HCT116 (cell line): ENCODE measurements around the gene STK35. TPM values are rescaled to one million over a fixed set of nuclear protein-coding genes. Genes with fewer than 3 reads are reported as not detected.

Source experiments
- ATAC-seq: fragments of 200-7000 bp; cut with Tn5 transposase; 2 replicates; pipeline ENCODE4 v1.9.1; 2020; ENCODE audit warnings: mild to moderate bottlenecking, moderate library complexity
- BruUV-seq: library from RNA; stranded (reverse); fragments of 400-500 nt; replicated peaks from 2 replicates; lab custom pipeline; 2021; lab: Mats Ljungman, UMichigan
- CTCF ChIA-PET: fragments of 300-600 bp; sonication (Branson Sonifier 250); formaldehyde crosslinking; loops from one replicate; lab custom pipeline; 2021; ENCODE audit warnings: antibody characterized with exemption; lab: Charles Lee
- POLR2A ChIA-PET: fragments of 300-600, 350-600 bp; sonication (Branson Sonifier 250); formaldehyde crosslinking; loops from one replicate; lab custom pipeline; 2021; ENCODE audit warnings: antibody characterized with exemption; lab: Charles Lee
- RAD21 ChIA-PET, 2 experiments: fragments of 300-600 bp; sonication (Branson Sonifier 250); formaldehyde crosslinking; loops; one replicate each; lab custom pipeline; 2023; ENCODE audit warnings: low total read pairs in 2 of 2; ENCODE audit not compliant: uncharacterized antibody in 2 of 2, unreplicated experiment in 2 of 2, low non-redundant PET in 1 of 2; lab: Charles Lee
- DNase-seq: peaks from one replicate; pipeline ENCODE4 v3.0.0-alpha.2; 2010; ENCODE audit warnings: low read depth, low spot score
- H2AFZ ChIP-seq: fragments of 200-600 bp; shearing (Covaris generic), sonication (generic); 2 replicates; pipeline ENCODE4 v1.6.1; 2017; ENCODE audit warnings: low read depth, mixed run types, mixed read lengths, antibody characterized with exemption, low read length; ENCODE audit not compliant: poor library complexity, severe bottlenecking
- H3K27ac ChIP-seq: 2 replicates; pipeline ENCODE4 v1.5.1; 2012; ENCODE audit warnings: low read depth, low read length
- H3K27me3 ChIP-seq: fragments of 200-600 bp; sonication (generic); 2 replicates; pipeline ENCODE4 v1.6.1; 2016; ENCODE audit warnings: mixed run types, low read length, mixed read lengths; ENCODE audit not compliant: insufficient read depth
- H3K36me3 ChIP-seq, 2 experiments: fragments of 200-500 bp in 1 of 2; fragments of 200-600 bp in 1 of 2; sonication (Bioruptor generic) in 1 of 2; sonication (generic) in 1 of 2; 2 replicates each; pipeline versions ENCODE4 v1.5.1 to v1.6.1; 2014 to 2016; ENCODE audit warnings: low read length in 2 of 2, inconsistent platforms in 1 of 2, mixed read lengths in 1 of 2, mixed run types in 1 of 2; ENCODE audit not compliant: insufficient read depth in 2 of 2, control insufficient read depth in 1 of 2
- H3K4me1 ChIP-seq, 2 experiments: fragments of 200-600 bp in 1 of 2; sonication (generic) in 1 of 2; 2 replicates each; pipeline versions ENCODE4 v1.5.1 to v1.6.1; 2012 to 2017; ENCODE audit warnings: low read length in 2 of 2, inconsistent platforms in 1 of 2, mild to moderate bottlenecking in 1 of 2, mixed read lengths in 1 of 2, mixed run types in 1 of 2, moderate library complexity in 1 of 2; ENCODE audit not compliant: insufficient read depth in 2 of 2, control insufficient read depth in 1 of 2
- H3K4me2 ChIP-seq: fragments of 200-600 bp; sonication (generic); 2 replicates; pipeline ENCODE4 v1.6.1; 2017; ENCODE audit warnings: mixed run types, low read length, mixed read lengths
- H3K4me3 ChIP-seq, 2 experiments: fragments of 200-600 bp in 1 of 2; sonication (generic) in 1 of 2; replicated peaks in 1 of 2; 2 replicates each; pipeline ENCODE4 v1.5.1; 2011 to 2016; ENCODE audit warnings: low read length in 2 of 2, control low read depth in 1 of 2, low read depth in 1 of 2, mild to moderate bottlenecking in 1 of 2, mixed read lengths in 1 of 2, mixed run types in 1 of 2
- H3K79me2 ChIP-seq: fragments of 200-600 bp; sonication (generic); 2 replicates; pipeline ENCODE4 v1.6.1; 2017; ENCODE audit warnings: mild to moderate bottlenecking, mixed run types, low read length, moderate library complexity, mixed read lengths; ENCODE audit not compliant: insufficient read depth
- H3K9ac ChIP-seq: fragments of 200-600 bp; sonication (generic); 2 replicates; pipeline ENCODE4 v1.6.1; 2016; ENCODE audit warnings: low read length, mixed read lengths
- H3K9me2 ChIP-seq: fragments of 200-600 bp; sonication (generic), shearing (Covaris generic); 2 replicates; pipeline ENCODE4 v1.6.1; 2017; ENCODE audit warnings: mixed run types, mild to moderate bottlenecking, moderate library complexity; ENCODE audit not compliant: insufficient read depth
- H3K9me3 ChIP-seq, 2 experiments: fragments of 200-500 bp in 1 of 2; fragments of 200-600 bp in 1 of 2; sonication (Bioruptor generic) in 1 of 2; sonication (generic) in 1 of 2; 2 replicates each; pipeline ENCODE4 v1.6.1; 2014 to 2017; ENCODE audit warnings: low read length in 2 of 2, mixed read lengths in 2 of 2, inconsistent platforms in 1 of 2, low read depth in 1 of 2, mild to moderate bottlenecking in 1 of 2, mixed run types in 1 of 2, moderate library complexity in 1 of 2; ENCODE audit not compliant: control insufficient read depth in 1 of 2, insufficient read depth in 1 of 2
- H4K20me1 ChIP-seq: fragments of 200-600 bp; sonication (generic), shearing (Covaris generic); 2 replicates; pipeline ENCODE4 v1.6.1; 2017; ENCODE audit warnings: mixed run types, mild to moderate bottlenecking, moderate library complexity; ENCODE audit not compliant: insufficient read depth
- ATF3 ChIP-seq: IDR thresholded peaks from 2 replicates; pipeline ENCODE4 v1.6.1; 2012
- CEBPB ChIP-seq: IDR thresholded peaks from 2 replicates; pipeline ENCODE4 v1.6.1; 2012; ENCODE audit warnings: low read depth
- CTCF ChIP-seq, 3 experiments: fragments of 200-600 bp in 1 of 3; sonication (generic) in 1 of 3; IDR thresholded peaks in 2 of 3; conservative IDR thresholded peaks in 1 of 3; 2 replicates each; pipeline ENCODE4 v1.5.1; 2012 to 2017; ENCODE audit warnings: low read depth in 2 of 3, low read length in 2 of 3, antibody characterized with exemption in 1 of 3, borderline replicate concordance in 1 of 3, control low read depth in 1 of 3, mild to moderate bottlenecking in 1 of 3, mixed read lengths in 1 of 3, mixed run types in 1 of 3, moderate library complexity in 1 of 3; ENCODE audit not compliant: insufficient read depth in 1 of 3
- EGR1 ChIP-seq: IDR thresholded peaks from 2 replicates; pipeline ENCODE4 v1.6.1; 2012; ENCODE audit warnings: low read depth
- EZH2phosphoT487 ChIP-seq: fragments of 200-600 bp; IDR thresholded peaks from 2 replicates; pipeline ENCODE4 v1.6.1; 2018; ENCODE audit warnings: antibody characterized with exemption, borderline replicate concordance
- FOSL1 ChIP-seq: IDR thresholded peaks from 2 replicates; pipeline ENCODE4 v1.6.1; 2012; ENCODE audit warnings: low read depth
- POLR2AphosphoS5 ChIP-seq: IDR thresholded peaks from 2 replicates; pipeline ENCODE4 v1.6.1; 2011; ENCODE audit warnings: mild to moderate bottlenecking, low read depth, low read length, moderate library complexity
- SP1 ChIP-seq: IDR thresholded peaks from 2 replicates; pipeline ENCODE4 v1.6.1; 2012; ENCODE audit warnings: low read depth
- TCF7L2 ChIP-seq: IDR thresholded peaks from 2 replicates; pipeline ENCODE4 v1.7.0; 2011; ENCODE audit warnings: borderline replicate concordance, inconsistent platforms; ENCODE audit not compliant: insufficient read depth, insufficient read length; ENCODE audit errors: extremely low read depth
- YY1 ChIP-seq: IDR thresholded peaks from 2 replicates; pipeline ENCODE4 v1.6.1; 2011; ENCODE audit warnings: low read length, low read depth, moderate library complexity, mild to moderate bottlenecking; ENCODE audit not compliant: insufficient replicate concordance; ENCODE audit errors: extremely low read depth
- ZFX ChIP-seq: fragments of 450-650 bp; IDR thresholded peaks from 2 replicates; pipeline ENCODE4 v1.6.1; 2017
- ZNF274 ChIP-seq: fragments of 200-500 bp; sonication (Bioruptor generic); IDR thresholded peaks from 2 replicates; pipeline ENCODE4 v1.6.1; 2014; ENCODE audit warnings: mild to moderate bottlenecking, low read depth, low read length, inconsistent platforms
- intact Hi-C: fragments of 100-400 bp; cut with micrococcal nuclease; formaldehyde crosslinking; loops from 2 replicates; pipeline ENCODE4 v1.10.0; 2022
- total RNA-seq: library from RNA; stranded (reverse); gene quantifications from one replicate; pipeline ENCODE4 v1.2.1, GENCODE V29; 2021; ENCODE audit not compliant: unreplicated experiment
- TF ChIP-seq, protein P1 (sequence below): IDR thresholded peaks from 2 replicates; pipeline ENCODE4 v1.6.1; 2012; ENCODE audit warnings: low read depth

STK35 gene
- total RNA-seq, 1 experiment from 2014 or later, result 32.8 TPM

GRCh38 chr20:2163312-2163711, 61.7 kb downstream of the STK35 start:
- no peak overlapping the region for H3K9ac ChIP-seq
- H4K20me1 ChIP-seq, result no peaks in the 10 kb centered on the region
- no peak overlapping the region for H2AFZ ChIP-seq
- intact Hi-C loops, result no loop called here
- CTCF ChIA-PET, result interaction anchor here (2.3 kb wide), 1 partner anchor 9 kb away, joined by 11 read pairs; no protein-coding TSS in a partner anchor
- RAD21 ChIA-PET, result no interaction called here
- no peaks in the 10 kb centered on the region for H3K9me2 ChIP-seq
- POLR2A ChIA-PET, result no interaction called here
- H3K9me3 ChIP-seq, result no peaks in the 10 kb centered on the region
- no peak overlapping the region for H3K27ac ChIP-seq
- H3K27me3 ChIP-seq, result 0 out of 2 replicates have a peak, but pooled peaks cover 3% of the 10 kb centered on the region
- no peak overlapping the region for H3K4me2 ChIP-seq
- no peak overlapping the region for H3K4me3 ChIP-seq
- no peaks in the 10 kb centered on the region for H3K4me1 ChIP-seq
- no peak for DNase-seq
- H3K36me3 ChIP-seq, result no peaks in the 10 kb centered on the region
- ATAC-seq, result no peak
- TF ChIP-seq, protein P1, sequence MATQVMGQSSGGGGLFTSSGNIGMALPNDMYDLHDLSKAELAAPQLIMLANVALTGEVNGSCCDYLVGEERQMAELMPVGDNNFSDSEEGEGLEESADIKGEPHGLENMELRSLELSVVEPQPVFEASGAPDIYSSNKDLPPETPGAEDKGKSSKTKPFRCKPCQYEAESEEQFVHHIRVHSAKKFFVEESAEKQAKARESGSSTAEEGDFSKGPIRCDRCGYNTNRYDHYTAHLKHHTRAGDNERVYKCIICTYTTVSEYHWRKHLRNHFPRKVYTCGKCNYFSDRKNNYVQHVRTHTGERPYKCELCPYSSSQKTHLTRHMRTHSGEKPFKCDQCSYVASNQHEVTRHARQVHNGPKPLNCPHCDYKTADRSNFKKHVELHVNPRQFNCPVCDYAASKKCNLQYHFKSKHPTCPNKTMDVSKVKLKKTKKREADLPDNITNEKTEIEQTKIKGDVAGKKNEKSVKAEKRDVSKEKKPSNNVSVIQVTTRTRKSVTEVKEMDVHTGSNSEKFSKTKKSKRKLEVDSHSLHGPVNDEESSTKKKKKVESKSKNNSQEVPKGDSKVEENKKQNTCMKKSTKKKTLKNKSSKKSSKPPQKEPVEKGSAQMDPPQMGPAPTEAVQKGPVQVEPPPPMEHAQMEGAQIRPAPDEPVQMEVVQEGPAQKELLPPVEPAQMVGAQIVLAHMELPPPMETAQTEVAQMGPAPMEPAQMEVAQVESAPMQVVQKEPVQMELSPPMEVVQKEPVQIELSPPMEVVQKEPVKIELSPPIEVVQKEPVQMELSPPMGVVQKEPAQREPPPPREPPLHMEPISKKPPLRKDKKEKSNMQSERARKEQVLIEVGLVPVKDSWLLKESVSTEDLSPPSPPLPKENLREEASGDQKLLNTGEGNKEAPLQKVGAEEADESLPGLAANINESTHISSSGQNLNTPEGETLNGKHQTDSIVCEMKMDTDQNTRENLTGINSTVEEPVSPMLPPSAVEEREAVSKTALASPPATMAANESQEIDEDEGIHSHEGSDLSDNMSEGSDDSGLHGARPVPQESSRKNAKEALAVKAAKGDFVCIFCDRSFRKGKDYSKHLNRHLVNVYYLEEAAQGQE, result no peak
- TF ChIP-seq CTCF (IDR thresholded peaks at IDR 0.05 in 2 of 3, conservative IDR thresholded peaks at IDR 0.05 in 1 of 3; ENCODE audit: borderline replicate concordance in 1 of 3, insufficient read depth in 1 of 3, low read depth in 2 of 3, low read length in 2 of 3) (no peak), ATF3 (no peak), FOSL1 (no peak), EZH2phosphoT487 (no peak), EGR1 (no peak), POLR2AphosphoS5 (no peak), ZFX (no peak), ZNF274 (no peak), SP1 (no peak), YY1 (no peak), CEBPB (no peak), TCF7L2 (no peak)
- H3K79me2 ChIP-seq, result no peaks in the 10 kb centered on the region
- BruUV-seq, result no TSS peak
